Measurements from ENCODE around the gene CAMSAP1. TPM values are rescaled to one million over a fixed set of nuclear protein-coding genes. Genes with fewer than 3 reads are reported as not detected.

CAMSAP1 gene
- total RNA-seq, 1 donor from 2014 or later, result 25.2 TPM

DNA sequence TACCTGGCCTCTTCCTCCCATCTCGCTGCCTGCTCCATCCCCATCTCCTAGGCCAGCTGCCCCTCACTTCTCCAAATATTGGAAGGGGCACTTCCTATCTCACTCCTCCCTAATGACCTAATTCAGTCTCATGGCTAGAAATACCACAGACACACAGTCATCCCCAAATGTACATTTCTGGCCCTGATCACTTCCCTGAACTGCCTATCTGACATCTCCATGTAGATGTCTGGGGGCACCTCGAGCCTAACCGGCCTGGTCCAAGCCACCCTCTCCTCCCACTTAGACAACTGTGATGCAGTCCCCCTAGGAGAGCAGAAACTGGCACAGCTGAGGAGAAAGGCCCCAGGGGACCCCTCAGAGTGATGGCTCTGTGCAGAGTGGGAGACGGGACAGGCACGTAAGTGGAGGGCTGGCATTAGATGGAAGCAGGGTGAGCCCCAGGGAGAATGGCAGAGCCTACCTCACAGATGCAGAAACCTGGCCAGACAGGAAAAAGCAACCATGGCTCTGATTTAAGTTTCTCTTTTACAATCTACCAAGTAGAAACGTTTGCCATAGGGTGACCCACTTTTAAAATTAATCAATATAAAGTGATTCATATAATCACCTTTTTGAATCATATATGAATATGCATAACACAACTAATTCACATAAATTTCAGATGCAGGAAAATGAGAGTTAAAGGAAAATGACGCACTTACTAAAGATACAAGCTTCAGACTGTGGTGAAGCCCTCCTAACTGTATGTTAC lies 22.1 kb downstream of the CAMSAP1 start:
- intact Hi-C loops (cut with micrococcal nuclease), result no loop called here

DNA sequence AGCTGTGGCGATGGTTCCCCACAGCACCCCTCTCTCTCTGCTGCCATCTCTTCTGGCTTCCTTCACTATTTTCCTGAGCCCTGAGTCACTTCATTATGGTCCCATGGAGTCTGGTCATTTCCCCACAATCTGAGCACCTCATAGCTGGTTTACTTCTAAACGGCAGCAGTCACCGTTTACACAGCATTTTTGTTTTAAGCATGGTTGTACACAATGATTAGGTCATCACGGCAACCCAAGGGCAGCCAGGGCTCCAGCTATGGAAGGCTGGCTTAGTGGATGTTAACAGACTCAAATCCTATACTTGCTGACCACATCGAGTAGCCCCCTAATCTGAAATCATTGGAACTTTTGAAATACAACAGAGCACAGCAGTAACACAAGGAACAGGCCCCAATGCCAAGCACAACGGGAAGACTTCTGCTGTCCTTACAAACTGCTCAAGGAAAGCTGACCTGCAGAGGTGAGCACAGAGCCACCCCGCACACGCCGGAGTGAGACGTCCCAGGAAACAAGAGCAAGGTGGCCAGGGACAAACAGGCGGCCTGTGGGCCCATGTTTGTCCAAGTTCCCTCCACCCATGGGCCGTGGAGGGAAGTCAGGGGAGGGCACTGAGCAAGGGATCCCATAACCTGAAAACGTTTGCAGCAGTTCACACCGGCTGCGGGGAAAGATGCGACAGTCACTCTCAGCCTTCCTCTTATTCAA lies 22.9 kb downstream of the CAMSAP1 start:
- intact Hi-C loops (cut with micrococcal nuclease), result no loop called here

DNA sequence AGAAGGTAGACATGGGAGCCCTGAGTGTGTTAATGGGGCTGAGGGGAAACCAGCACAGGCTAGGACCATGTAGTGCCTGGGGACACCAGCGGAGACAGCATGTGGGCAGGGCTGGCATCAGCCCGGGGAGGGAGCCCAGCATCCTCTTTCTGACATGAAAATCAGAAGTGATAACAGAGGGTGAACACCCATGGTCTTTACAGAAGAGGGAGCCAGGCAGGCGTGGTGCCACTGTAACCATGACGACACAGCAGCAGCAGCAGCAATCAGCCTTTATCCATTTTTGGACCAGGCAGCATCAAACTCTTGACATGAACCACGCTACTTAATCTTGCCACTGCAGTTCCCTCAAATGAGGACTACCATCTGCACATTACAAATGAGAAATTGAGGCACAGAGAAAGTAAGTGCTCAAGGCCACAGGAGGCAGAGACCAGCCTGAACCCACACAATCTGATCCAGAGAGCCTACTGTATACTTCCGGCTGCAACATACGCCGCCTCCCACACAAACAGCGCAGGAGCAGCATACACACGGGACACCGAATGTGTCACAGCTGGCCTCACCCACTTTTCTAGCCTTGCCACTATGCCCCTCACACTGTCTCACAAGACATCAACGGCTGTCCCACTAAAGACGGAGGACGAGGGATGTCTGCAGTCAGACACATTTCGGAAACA lies 23.8 kb downstream of the CAMSAP1 start:
- intact Hi-C loops (cut with micrococcal nuclease), result no loop called here

DNA sequence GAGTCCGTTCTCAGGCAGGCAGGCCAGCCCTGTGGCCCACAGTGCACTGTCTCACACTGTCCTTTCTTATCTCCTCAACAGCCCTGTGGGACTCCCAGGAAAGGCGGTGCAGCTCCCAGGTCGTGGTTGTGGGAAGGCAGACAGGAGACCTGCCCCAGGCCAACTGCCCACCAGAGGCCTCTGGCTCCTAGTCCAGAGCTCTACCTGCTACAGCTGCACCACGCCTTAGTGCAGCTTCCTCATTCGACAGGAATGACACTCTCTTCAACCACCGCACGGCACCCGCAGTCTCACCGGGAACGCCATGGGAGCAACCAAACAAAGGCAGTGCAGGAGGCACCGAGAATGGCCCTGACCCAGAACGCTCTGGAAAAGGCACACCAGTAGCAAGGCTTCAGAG lies 25.3 kb downstream of the CAMSAP1 start:
- intact Hi-C loops (cut with micrococcal nuclease), result no loop called here

DNA sequence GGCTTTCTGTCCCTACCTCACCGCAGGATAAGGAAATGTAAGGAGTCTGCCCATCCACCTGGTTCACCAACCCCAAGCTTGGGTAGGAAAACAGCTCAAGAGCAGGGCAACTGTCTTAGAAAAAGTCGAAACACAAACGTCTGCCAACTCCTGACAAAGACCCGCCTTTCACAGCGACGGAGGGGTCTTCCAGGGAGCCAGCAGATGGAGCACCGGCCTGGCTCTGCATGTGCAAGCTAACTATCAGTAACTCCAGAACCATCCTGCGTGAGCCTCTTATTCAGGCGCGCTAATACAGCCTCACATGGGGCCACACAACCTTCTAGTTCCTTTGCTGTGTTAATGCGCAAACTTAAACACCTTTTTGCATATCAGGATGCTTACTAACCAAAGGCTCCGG lies 26.9 kb downstream of the CAMSAP1 start:
- intact Hi-C loops (cut with micrococcal nuclease), result no loop called here

DNA sequence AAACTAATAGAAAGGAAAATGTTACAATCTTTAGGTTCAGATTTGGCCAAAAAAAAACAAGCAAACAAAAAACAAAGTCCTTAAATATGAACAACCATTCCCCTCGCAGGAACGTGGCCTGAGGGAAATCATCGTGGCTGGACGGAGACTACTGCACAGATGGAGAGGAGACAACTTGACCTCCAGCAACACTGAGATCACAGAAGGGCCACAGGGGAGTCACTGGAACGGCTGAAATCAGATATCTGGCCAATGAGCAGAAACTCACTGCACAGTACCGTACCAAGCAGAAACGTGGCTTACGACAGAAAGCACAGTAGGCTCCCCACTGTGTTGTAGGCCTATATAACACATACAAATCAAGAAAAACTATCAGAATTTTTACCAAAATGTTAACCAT lies 27.7 kb downstream of the CAMSAP1 start:
- intact Hi-C loops (cut with micrococcal nuclease), result no loop called here

DNA sequence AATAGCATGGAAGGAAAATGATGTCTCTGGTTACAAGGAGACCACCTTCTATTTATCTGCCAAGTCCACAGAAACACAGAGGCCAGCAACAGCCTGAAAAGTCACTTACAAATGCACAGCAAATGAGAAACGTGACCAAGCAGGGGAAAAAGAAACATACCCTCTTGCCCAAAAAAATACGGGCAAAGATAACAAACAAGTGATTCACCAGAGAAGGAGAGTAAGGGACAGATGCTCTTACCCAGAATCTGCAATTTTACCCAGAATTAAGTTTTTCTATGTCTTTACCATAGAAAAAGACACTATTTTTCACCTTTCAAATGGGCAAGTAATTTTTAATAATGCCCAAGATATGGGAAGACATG lies 28.1 kb downstream of the CAMSAP1 start:
- intact Hi-C loops (cut with micrococcal nuclease), result no loop called here

DNA sequence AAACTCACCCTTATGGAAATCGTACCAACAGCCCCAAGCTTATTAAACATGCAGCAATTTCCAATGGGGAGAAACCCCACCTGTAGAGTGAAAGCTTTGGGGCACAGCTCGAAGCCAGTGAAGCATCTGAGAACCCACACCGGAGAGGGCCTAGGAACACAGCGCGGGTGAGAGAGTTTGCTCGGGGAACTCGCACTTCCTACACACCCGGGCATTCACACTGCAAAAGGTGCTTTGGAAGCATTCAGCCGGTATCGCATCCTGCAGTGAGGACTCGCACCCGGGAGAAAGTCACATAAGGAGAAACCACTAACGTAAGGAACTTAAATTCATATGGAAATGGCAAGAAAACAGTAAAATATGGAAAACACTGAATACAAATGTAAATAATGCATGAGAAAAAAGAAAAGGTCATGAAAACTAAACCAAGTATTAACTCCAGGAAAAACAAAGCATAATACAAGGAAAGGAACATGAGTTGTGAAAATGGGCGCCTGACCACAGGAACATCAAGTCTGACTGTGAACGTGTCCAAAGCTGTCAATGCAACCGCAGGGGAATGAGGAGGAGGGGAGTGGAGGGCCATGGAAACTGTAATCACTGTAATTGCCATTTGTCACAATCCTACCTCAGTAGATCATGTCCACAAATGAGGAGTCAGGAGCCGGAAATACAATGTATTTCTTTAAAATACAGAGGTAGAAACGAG lies 28.7 kb downstream of the CAMSAP1 start:
- intact Hi-C loops (cut with micrococcal nuclease), result no loop called here

DNA sequence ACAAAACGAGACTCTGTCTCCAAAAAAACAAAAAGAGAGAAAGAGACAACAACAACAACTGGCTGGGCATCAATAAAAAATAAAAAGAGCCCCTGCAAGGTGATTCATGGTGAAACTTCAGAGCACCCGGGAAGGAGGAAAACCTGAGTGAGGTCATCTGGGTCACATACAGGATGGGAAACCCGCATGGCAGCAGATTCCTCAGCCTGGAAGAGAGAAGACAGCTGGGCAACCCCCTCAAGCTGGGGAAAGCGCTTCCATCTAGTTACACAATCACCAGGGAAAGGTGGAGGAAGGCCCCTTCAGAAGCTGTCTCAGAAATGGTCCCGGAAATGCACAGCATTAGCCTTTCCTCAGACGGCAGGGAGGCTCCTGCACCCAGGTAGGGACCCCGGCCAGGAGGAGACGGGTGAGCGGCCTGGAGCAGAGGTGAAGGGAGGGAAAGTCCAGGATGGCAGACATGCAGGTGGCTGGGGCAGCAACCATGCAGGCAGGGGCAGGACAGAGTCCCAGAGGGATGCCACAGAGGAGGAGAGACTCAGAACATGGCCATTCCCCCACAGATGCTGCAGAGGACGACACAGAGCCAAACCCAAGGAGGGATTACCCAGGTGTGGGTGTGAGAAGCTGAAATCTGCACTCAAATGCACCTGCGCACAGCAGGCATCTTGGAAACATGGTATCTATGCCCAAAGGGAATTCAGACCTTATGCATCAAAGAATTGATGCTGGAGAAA lies 29.4 kb downstream of the CAMSAP1 start:
- intact Hi-C loops (cut with micrococcal nuclease), result no loop called here

DNA sequence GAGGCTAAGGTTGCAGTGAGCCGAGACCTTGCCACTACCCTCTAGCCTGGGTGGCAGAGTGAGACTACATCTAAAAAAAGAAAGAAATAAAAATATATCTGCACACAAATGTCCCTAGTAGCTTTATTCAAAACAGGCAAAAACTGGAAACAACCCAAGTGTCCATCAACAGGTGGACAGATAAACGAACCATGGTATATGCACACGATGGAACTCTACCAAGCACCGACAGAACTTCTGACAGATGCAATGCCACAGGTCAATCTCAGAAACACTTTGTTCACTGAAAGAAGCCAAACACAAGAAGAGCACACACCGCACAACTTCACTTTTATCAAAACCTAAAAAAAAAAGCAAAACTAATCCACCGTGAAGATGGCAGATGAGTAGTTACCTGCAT lies 30.4 kb downstream of the CAMSAP1 start:
- intact Hi-C loops (cut with micrococcal nuclease), result no loop called here

DNA sequence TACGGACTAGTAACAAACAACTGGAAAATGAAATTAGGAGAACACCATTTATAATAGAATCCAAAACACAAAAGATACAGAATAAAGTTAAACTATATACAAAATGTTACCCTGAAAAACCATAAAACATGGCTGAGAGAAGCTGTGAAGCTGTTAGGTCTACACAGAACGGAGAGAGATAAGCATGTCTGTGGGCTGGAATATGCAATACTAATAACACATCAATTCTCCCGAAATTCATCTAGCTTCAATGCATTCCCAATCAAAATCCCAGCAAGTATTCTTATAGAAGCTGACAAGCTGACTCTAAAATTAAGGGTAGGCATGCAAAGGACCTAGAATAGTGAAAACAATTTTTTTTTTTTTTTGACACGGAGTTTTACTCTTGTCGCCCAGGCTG lies 32.5 kb downstream of the CAMSAP1 start:
- intact Hi-C loops (cut with micrococcal nuclease), result no loop called here

DNA sequence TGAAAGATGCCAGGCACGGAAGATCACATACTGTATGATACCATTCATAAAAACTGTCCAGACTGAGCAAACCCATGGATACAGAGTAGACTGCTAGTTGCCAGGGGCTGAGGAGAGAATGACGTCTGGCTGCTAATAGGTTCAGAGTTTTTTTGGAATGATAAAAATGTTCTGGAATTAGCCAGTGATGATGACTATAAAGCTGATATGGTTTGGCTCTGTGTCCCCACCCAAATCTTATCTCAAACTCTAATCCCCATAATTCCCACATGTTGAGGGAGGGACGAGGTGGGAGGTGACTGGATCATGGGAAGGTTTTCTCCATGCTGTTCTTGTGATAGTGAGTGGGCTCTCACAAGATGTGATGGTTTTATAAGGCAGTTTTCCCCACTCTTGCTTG lies 37.4 kb downstream of the CAMSAP1 start:
- intact Hi-C loops (cut with micrococcal nuclease), result no loop called here

DNA sequence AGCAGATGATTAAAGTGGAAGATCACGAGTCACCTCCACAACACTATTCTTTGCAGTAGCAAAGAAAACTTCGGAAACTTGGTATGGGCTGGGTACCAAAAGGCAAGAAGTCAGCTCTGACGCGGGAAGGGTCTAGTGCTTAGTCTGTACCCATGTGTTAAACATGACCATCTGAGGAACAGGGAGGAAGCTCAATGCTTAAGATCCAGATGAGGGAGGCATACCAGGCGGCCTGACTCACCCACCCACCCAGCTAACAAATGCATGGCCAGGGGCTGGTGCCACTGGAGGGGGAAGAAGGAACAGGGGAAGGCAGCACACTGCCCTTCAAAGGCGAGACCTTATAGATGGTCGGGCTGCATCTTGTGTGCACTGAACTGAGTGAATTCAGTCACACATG lies 41.8 kb downstream of the CAMSAP1 start:
- intact Hi-C loops (cut with micrococcal nuclease), result no loop called here

DNA sequence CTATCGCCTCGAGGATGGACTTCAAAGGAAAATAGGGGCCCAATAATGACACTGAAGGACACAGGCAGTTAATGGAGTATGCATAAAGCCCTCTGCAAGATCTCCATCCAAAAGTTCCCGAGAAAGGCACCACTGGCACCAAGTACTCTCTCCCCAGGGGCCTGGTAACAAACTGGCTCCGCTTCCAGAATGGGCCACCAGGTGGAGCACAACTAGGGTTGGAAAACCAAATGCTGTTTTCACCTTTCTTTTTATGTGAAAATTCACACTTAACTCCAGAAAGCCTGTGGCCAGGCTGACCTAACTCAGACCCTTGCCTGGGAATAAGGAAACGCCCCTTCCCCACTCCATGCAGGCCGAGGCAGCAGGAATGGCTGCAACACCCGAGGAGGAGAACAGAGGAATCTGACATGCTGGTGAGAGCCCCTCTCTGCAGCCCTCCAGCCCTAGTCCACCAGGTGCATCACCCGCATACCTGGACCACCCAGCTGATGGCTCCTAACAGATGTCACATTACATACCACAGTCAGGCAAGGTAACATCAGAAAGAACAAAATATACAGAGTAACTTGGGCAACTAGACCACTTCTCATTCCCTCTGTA lies 42.8 kb downstream of the CAMSAP1 start:
- intact Hi-C loops (cut with micrococcal nuclease), result loop anchor here (1.0 to 5.0 kb wide), 3 partner anchors 42 to 259 kb away; no protein-coding TSS in a partner anchor

DNA sequence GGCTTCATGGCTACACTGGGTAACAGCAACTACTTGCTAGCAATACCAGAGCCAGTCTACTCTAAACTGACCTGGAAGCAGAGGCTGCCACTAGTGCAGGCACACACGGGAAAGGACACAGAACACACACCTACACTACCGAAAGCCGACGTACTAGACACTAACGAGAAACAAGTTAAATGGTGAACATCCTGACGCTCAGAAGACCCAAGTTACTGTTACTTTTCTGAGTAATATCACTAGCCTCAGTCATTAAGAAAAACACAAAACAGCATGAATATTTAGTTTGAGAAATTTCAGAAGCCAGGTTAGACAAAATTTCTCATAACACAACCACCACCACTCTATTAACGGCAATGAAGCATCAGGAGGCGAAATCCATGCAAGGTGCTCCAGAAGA lies 44.5 kb downstream of the CAMSAP1 start:
- intact Hi-C loops (cut with micrococcal nuclease), result loop anchor here (5.0 kb wide), 1 partner anchor 64 kb away; no protein-coding TSS in a partner anchor

DNA sequence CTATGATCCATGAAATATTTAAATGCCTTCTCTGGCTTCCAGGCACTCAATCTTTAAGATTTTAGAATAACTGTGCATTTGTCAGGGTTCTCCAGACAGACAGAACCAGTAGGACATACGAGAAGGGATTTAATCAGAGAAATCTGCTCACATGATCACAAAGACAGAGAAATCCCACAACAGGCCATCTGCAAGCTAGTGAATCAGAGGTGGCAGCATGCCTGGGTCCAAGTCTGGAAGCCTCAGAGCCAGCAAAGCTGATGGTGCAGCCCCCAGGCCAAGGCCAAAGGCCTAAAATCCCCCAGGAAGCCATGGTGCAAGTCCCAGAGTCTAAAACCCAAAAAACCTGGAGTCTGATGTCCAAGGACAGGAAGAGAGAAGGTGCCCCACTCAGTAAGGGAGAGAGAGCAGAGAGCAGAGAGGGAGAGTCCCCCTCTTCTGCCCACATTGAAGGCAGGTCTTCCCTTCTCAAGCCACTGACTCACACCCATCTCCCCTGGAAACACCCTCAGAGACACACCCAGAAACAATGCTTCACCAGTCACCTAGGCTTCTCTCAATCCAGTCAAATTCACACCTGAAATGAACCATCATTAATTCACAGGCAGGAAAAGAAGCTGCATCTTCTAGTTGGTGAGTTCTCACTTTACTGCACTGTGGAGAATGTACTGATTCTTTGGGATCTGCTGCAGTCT lies 48.7 kb downstream of the CAMSAP1 start:
- intact Hi-C loops (cut with micrococcal nuclease), result no loop called here

DNA sequence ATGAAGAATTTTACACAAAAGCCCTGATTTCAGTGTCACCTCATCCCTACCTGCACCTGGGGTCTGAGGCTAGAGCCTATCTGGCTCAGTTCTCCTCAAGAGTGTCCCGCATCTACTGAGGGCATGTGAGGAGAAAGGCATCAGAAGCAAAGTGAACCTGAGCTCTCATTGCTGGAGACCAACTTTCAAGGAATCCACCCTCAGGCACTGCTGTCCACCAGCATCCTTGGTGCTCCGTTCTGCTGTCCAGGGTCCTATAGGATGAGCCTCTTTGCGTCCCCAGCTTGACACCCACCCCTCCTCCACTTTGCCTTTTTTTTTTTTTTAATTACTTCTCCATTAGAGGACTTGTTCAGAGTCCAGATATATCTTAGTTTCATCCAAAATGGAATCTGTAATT lies 49.5 kb downstream of the CAMSAP1 start:
- intact Hi-C loops (cut with micrococcal nuclease), result no loop called here

DNA sequence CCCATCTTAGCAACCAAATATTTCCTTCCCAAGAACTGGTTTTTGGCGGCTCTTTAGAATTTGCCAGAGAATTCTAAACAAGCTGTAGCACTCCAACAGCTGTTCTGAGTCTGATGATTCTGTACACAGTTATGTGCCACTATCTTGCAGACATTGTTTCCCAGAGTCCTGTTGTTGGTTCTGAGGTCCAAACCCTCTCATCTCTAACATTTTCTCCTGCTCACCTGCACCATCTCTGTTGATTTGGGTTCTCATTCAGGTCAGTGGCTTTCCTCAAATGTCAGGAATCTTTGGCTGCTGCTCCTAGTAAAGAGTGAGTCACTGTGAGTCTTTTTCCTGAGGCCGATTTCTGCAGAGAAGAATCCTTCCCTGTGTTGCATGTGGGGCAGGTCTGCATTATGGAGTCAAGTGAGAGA lies 50.0 kb downstream of the CAMSAP1 start:
- intact Hi-C loops (cut with micrococcal nuclease), result no loop called here

DNA sequence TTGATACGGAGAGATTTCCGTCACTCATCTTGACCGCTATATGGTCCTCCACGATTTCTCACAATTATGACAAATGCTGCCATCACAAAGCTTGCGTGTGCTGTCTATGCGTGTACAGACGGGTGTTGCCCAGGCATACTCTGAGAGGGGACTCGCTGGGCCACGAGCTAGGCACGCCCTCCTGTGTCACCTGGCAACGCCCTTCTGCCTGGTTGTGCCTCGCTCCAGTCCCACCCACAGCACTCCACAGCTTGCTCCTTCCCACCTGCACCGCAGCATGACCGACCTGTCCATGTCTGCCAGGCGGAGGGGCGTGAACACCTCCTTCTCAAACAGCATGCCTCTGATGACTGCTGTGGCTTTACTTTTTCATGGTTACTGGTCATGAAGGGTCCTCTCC lies 55.6 kb downstream of the CAMSAP1 start:
- intact Hi-C loops (cut with micrococcal nuclease), result no loop called here

DNA sequence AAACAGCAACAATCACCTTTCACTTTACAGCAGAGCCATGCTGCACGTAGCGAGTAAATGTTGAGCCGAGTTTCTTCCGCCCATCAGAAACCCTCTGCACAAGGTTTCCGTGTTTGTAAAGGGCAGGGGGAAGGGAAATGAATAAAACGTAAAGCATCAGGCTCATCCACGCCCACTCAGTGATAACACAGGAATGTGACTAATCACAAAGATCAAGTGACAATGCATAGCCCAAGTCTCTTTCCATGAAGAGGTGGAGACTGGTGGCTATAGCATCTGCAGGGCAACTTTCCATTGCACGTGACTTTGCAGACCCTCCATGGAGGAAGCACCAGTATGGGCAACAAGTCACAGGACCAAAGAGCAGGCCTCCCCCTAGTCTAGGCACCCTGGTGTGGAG lies 56.6 kb downstream of the CAMSAP1 start:
- intact Hi-C loops (cut with micrococcal nuclease), result no loop called here

All from T-helper 1 cell treated with Interleukin-12 subunit alpha and Interleukin-12 subunit beta and Interleukin-4 antibody, amounts not matched to agents 30 ng/mL and 1 ng/mL, for 36 hours (primary cell).